ENCODE measurements around the gene C16orf74.

C16orf74 gene

DNA sequence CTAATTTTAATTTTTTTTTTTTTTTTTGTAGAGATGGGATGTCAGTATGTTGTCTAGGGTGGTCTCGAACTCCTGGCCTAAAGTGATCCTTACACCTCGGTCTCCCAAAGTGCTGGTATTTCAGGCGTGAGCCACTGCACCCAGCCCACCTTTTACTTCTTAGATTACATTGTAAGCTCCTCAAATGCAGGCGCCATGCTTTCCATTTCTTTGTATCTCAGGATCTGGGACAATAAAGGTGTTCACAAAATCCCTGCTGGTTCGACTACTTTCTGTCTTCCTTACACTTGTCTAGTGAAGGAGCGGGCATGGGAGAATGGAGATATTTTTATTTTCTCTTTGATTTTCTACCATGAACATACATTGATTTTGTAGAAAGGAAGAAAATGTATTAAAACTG lies 23.2 kb upstream of the C16orf74 start:
- DNase-seq (ENCODE audit: low read depth): no peak

DNA sequence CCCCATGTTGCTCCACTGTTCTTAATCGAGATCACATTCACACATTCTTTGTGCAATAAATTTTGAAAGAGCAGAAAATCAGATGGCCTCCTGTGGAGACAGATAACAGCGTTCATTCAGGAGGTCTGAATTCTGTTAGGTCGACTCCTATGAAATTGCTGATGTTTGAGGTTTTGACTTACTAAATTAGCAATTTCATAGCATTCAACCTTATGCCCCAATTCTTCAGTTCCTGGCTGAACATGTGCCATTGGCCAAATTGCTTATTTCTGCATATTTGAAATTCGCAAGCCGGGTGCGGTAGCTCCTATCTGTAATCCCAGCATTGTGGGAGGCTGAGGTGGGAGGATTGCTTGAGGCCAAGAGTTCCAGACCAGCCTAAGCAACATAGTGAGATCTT lies 22.1 kb upstream of the C16orf74 start:
- no peak for DNase-seq (ENCODE audit: low read depth)

DNA sequence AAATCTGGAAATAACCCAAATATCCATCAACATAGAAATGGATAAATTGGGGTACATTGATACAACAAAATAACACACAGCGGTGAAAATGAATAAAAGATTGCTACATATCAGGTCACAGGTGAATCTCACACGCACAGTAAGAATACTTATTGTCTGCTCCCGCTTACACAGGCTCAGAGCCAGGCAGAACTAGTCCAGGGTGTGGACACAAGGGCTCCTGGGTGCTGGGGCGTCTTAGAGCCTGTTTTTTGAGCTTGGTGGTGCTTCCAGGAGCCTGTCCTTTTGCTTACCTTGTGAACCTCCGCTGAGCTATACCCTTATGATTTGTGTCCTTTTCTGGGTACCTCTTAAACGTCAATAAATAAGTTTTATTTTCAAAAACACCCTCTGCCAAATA lies 19.8 kb upstream of the C16orf74 start:
- no peak for DNase-seq (ENCODE audit: low read depth)

GRCh38 chr16:85768199-85768598 lies 17.3 kb upstream of the C16orf74 start:
- DNase-seq (ENCODE audit: low read depth): no peak

- DNase-seq (ENCODE audit: low read depth): peak; percentile 83
These were observed 16.6 kb upstream of the C16orf74 start for GRCh38 chr16:85767531-85767930.

DNA sequence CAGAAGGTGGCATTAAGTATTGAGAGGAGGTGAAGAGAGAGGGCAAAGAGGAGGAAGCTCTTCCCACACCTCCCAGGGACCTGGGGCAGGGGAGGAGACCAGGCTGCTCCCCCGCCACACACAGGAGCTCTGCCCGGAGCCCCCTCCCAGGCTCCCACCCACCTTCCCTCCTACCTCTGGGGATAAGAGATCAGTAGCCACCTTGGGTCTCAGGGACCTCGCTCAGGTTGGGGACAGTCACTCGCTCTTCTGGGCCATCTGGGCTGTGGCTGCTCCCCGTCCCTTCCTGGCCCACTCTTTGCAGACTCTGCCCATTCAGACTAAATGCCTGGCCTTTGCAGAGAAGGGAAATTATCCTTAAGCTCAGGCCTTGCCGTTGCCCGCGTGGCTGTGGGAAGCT lies 14.9 kb upstream of the C16orf74 start:
- DNase-seq (ENCODE audit: low read depth): no peak

DNA sequence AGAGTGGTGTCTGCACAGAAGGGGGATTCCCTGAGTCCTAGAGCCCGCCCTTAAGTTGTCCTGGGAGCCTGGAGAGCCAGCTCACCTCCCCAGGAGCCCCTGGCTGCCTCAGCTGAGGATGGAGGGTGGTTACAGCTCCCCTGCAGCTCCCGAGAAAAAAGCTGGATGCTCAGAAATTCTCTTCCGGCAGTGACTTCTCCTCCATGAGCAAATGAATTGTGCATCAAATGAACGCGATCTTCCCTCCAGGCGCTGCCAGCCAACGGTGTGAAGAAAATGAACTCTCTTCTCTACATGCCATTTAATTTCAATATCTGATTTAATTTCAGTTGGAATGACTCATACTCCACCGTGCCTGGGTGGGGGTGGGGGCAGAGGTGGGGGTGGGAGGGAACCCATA lies 14.3 kb upstream of the C16orf74 start:
- no peak for DNase-seq (ENCODE audit: low read depth)

DNA sequence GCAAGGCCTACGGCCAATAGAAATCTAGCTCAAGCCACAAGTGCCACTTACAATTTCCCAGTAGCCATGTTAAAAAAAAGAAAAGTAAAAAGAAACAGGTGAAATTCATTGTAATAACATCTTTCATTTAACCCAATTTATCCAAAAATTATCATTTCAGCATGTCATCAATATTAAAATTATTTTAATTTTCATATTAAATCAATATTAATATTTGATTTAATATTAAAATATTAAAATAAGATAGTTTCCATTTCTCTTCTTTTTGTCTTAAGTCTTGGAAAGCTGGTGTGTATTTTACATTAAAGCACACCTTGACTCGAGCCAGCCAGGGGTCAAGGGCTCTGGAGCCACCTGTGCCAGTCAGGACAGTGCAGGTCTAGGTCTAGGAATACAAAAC lies 12.7 kb upstream of the C16orf74 start:
- no peak for DNase-seq (ENCODE audit: low read depth)

DNA sequence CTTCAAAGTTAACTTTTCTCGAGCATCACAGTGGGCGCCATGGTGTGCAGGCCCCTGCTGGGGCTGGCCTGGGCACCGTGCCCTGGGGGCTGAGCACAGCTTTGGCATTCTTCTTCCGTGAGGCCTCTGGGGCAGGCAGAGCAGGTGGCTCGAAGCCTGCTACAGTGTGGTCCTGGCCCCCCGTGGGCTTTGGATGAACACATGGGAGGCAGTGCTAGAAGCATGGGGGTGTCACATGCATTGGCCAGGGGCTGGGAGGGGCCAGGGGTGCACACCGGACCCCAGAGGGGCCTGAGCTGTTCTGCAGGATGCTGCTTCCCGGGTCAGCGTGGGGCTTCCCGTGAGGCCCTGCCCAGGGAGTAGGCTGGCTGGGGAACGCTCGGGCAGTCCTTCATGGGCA lies 12.1 kb upstream of the C16orf74 start:
- DNase-seq (ENCODE audit: low read depth): no peak

DNA sequence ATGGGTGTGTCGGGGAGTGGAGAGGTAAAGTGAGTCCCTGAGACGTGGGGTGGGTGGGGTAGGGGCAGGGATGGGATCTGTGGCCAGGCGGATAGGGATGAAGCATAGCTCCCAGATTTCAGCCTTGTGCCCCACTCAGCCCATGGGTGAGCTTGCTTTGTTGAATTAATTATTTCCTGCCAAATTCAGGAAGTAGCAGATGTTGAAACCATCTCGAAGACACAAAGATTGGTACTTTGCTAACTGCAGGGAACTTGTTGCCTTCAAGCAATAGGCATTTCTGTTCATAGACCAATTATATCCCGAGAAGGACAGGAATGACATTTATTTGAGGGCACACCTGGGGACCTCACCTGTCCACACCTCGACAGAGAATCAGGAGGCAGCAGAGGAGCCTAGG lies 11.0 kb upstream of the C16orf74 start:
- DNase-seq (ENCODE audit: low read depth): no peak

- no peak for DNase-seq (ENCODE audit: low read depth)
These were observed 8.9 kb upstream of the C16orf74 start for GRCh38 chr16:85759631-85760419.

DNA sequence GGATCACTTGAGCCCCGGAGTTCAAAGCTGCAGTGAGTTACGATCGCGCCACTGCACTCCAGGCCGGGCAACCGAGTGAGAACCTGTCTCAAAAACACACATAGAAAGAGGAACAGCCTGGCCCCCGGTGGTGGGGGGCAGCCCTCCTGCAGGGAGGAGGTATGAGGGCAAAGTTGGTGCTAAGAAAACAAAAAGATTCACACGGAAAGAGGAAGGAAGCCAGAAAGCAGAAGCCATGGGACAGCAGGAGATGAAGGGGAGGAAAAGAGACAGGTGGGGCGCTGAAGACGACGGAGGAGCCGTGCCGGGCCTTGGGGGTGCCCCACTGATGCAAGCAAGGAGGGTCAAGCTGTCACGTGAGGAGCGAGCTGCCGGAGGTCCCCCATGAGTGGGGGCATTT lies 8.2 kb upstream of the C16orf74 start:
- DNase-seq (ENCODE audit: low read depth): no peak

DNA sequence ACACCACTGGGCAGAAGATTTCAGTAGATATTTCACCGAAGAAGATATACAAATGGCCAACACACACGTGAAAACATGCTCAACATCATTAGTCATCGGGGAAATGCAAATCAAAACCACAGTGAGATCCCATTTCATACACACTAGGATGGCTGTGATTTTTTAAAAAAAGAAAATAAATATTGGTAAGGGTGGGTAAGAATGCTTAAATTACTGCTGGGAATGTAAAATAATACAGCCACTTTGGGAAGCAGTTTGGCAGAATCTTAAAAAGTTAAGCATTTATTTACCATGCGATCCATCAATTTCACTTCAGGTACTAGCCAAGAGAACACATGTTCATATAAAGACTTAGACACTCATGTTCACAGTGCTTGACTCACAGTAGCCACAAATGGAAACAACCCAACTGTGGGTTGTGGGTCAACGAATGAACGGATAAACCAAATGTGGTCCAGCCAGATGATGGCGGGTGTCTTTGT lies 6.5 kb upstream of the C16orf74 start:
- peak; percentile 91 for DNase-seq (ENCODE audit: low read depth)

DNA sequence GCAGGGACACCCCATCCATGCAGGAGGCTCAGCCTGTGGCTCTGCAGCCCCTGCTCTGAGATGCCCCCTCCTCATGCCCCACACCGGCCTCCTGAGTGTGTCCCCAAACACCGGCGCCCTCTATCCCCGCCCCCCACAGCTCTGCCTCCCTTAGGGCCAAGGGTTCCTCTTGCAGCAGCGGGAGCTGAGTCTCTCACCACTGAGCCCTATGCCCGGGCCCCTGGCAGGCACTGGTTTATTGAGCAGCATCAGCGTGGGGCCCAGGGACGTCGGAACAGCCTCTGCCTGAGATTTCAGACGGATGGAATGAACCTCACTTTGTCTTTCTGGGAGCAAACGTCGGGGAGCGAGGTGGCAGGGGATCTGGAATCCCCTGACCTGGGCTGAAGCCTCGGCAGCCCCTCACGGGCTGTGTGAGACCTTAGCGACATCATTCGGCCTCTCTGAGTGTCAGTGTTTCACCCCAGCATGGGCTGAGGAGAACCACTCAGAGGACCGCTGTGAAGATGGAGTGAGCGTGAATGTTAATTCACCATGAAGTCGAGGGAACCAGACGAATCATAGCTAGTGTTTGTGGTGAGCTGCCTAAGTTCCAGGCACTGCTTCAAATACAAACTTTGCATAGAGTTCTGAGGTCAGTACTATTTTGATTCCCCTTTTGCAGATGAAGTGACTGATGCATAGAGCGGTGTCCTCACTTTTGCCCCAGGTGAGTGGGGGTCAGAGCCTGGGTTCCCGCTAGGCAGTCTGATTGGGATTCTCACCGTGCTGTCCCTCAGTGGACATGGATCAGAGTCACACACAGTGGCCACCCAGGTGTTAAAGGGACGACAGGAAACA lies 5.3 kb upstream of the C16orf74 start:
- DNase-seq (ENCODE audit: low read depth): no peak

GRCh38 chr16:85754413-85754812 lies 3.5 kb upstream of the C16orf74 start:
- no peak for DNase-seq (ENCODE audit: low read depth)

DNA sequence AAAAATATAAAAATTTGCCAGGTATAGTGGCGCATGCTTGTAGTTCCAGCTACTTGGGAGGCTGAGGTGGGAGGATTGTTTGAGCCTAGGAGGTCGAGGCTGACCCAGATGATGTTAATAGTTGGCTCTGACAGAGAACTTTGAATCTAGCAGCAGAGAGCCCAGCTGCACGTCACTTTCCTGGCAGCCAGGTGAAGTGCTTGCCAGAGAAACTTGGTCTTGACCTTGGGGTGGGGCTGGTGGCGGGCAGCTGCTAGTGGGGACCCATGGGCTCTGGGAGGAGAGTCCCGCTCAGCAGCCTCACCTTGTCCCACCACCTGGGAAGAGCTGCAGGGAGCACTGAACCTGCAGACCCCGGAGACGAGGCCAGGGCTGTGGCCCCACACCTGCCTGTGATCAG lies 3.1 kb upstream of the C16orf74 start:
- no peak for DNase-seq (ENCODE audit: low read depth)

GRCh38 chr16:85753559-85753958 lies 2.7 kb upstream of the C16orf74 start:
- no peak for DNase-seq (ENCODE audit: low read depth)

- DNase-seq (ENCODE audit: low read depth): no peak
These were observed 1.9 kb upstream of the C16orf74 start for GRCh38 chr16:85752511-85753420.

DNA sequence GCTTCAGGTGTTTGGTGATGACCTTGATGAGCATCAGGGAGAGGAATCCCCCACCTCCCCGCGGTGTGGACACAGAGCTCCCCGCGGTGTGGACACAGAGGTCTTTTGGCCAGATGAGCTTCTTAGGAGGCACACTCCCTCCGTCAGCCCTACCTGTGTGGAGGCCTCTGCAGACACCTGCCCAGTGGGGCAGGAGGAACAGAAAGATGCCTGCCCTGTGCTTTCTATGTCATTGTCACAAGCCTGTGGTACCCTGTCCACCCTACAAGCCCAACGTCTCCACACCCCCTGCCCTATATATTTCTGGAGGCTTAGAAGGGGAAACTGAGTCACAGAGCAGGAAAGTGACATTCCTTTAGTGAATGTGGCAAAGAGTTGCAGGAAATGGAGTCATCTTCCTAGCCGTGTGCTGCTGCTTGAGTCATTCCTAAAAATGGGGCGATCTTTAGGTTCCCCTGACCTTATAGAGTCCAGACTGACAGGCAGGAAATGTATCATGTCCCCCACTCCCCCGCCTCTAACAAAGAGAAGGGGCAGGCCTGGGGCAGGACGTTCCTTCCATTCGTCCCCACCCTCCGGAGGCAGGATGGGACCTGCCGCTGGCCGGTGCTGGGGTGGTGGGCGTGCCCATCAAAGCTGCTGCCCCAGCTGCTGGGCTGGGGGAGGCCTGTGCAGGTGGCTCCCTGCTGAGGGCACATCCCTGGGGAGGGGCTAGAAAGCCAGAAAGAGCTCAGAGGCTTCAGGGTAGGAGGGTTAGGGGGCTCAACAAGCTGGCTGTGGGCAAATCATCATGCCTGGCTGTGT lies 1.0 kb upstream of the C16orf74 start:
- DNase-seq (ENCODE audit: low read depth): no peak

DNA sequence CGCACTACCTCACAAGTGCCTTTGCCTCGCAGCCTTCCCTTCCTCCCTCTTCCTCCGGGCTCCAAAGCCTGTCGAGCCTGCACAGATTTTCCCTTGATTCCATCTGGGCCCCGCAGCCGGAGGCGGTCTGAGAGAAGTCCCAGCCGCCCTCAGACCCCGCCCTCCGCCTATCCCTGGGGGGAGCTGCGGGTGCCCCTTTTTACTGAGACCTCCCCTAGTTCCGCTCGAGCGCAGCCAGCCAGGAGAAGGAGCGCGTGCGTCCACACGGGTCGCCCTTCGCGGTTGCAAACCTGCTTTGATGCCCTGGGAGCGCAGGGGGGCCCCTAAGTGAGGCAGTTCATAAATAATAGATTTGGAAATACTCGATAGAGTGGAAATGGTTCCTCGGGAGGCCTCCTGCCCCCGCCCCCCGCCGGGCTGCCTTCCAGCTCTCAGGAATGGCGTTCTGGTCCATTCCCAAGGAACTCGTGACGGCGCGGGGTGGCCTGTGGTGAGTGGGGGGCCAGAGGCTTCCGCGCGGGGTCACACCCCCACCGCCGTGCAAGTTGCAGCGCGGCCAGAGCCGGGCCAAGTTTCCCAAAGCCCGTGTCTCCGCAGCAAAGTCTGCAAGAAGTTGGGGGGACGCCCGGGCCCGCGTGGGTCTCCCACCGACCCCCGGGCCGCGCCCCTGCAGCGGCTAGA lies 610 bp downstream of the C16orf74 start:
- no peak for DNase-seq (ENCODE audit: low read depth)

GRCh38 chr16:85749771-85750145 lies 1.1 kb downstream of the C16orf74 start:
- no peak for DNase-seq (ENCODE audit: low read depth)

Data from fibroblast of gingiva (primary cell).